NCI-H748 treated with DMSO at 0.1 percent for 48 hours (cell line): ENCODE measurements around the gene GREB1.

Experiments
- DNase-seq: peaks from one replicate; lab custom pipeline; 2025; lab: John Stamatoyannopoulos, UW

GREB1 gene

GRCh38 chr2:11562011-11562410 lies 28.2 kb downstream of the GREB1 start:
- DNase-seq, result no peak

GRCh38 chr2:11562476-11562875 lies 28.6 kb downstream of the GREB1 start:
- no peak for DNase-seq

GRCh38 chr2:11563784-11564666 lies 30.2 kb downstream of the GREB1 start:
- no peak for DNase-seq

GRCh38 chr2:11564816-11565567 lies 31.1 kb downstream of the GREB1 start:
- DNase-seq, result no peak

- DNase-seq, result no peak
Measured at GRCh38 chr2:11566383-11566782, 32.5 kb downstream of the GREB1 start.

GRCh38 chr2:11567631-11568031 lies 33.8 kb downstream of the GREB1 start:
- DNase-seq, result no peak

GRCh38 chr2:11568436-11568835 lies 34.6 kb downstream of the GREB1 start:
- DNase-seq, result no peak

- DNase-seq, result no peak
Measured at GRCh38 chr2:11569636-11570035, 35.8 kb downstream of the GREB1 start.

GRCh38 chr2:11571170-11571569 lies 37.3 kb downstream of the GREB1 start:
- no peak for DNase-seq

GRCh38 chr2:11572996-11573395 lies 39.2 kb downstream of the GREB1 start:
- DNase-seq, result peak; percentile 15

GRCh38 chr2:11573418-11574175 lies 39.8 kb downstream of the GREB1 start:
- DNase-seq, result no peak

- no peak for DNase-seq
Measured at GRCh38 chr2:11574176-11575046, 40.6 kb downstream of the GREB1 start.

GRCh38 chr2:11576398-11576797 lies 42.6 kb downstream of the GREB1 start:
- DNase-seq, result no peak

GRCh38 chr2:11577101-11577883 lies 43.4 kb downstream of the GREB1 start:
- no peak for DNase-seq

- no peak for DNase-seq
Measured at GRCh38 chr2:11578081-11578948, 44.5 kb downstream of the GREB1 start.

GRCh38 chr2:11578986-11579774 lies 45.3 kb downstream of the GREB1 start:
- no peak for DNase-seq

- DNase-seq, result no peak
Measured at GRCh38 chr2:11579867-11580659, 46.2 kb downstream of the GREB1 start.

- DNase-seq, result no peak
Measured at GRCh38 chr2:11580697-11581096, 46.9 kb downstream of the GREB1 start.
